GM21737 (cell line): ENCODE measurements around the gene RBM43.
"Not testable (repeated sequence)": the region's sequence is repeated elsewhere in the genome, so short reads cannot be mapped to it uniquely, and the experiment has no call there.

ENCODE experiments used
- ATAC-seq: cut with Tn5 transposase; IDR thresholded peaks from one replicate; pipeline ENCODE4 v1.9.1; 2021; ENCODE audit warnings: mild to moderate bottlenecking, moderate library complexity; ENCODE audit not compliant: unreplicated experiment

The RBM43 gene

DNA sequence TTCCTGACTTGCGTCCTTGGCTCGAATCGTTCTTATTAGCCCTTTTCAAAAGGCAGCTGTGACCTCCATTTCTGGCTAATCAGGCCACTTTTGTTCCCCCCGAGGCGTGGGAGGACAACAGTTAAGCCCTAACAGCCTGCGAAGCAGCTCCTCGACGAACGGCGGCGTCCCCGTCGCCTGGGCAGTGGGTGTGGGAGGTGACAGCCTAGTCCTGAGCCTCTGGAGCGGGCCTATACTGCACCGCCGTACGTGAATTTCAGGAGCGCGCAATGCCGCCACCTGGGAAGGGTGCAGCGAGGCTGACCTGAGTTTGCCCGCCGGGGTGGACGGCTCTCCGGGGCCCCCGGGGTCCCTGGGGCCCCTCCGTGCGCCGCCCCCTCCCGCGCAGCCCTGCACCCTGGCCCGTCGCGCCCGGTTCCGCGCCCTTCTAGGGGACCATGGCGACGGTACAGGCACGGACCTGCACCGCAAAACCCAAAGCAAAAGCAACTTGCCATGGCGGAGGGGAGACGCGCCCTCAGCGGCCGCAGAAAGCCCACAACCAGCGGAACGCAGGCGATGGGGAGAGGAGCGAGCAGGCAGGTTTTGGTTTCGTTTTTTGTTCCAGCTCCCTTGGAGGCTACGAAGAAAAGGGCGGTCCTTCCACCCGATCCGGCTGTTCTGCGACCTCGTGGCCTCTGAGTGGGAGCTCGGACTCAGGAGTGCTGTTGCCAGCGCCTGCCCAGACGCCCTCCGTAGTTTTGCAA lies at the start of gene RBM43:
TSS of gene RBM43 (minus strand) at position 633 of the 746 bp plus-strand sequence. CDS start at position 497, 136 bp downstream.
- peak; percentile 96 for ATAC-seq

DNA sequence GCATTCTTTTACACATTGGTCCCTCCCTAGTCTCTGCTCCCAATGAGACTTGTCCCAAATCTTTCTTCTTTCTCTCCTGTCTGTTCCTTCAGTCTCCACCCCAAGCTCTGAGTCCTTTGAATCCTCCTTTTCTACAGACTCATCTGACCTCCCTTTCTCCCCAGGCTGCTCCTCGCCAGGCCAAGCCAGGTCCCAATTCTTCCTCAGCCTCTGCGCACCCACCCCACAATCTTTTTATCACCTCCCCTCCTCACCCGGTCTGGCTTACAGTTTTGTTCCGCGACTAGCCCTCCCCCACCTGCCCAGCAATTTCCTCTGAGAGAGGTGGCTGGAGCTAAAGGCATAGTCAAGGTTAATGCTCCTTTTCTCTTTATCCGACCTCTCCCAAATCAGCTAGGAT lies 48.6 kb upstream of the RBM43 start:
- ATAC-seq, result not testable (repeated sequence)

DNA sequence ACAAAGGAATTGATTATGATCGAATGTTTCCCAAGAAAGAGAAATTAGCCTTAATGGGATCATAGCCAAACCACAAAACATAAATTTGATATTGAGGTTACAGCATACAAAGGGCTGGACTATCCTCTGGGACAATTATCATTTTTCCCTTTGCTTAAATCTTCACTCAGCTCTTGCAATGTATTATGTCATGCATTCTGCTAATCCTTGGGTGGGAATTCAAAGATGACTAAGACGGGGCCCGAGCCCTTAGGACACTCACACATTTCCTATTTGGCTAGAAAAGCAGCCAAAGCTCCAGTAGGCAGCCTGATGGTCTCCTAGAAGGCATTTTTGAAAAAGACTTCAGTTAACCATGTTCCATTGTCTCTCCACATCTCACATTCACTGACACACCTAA lies 45.0 kb upstream of the RBM43 start:
- no peak for ATAC-seq

DNA sequence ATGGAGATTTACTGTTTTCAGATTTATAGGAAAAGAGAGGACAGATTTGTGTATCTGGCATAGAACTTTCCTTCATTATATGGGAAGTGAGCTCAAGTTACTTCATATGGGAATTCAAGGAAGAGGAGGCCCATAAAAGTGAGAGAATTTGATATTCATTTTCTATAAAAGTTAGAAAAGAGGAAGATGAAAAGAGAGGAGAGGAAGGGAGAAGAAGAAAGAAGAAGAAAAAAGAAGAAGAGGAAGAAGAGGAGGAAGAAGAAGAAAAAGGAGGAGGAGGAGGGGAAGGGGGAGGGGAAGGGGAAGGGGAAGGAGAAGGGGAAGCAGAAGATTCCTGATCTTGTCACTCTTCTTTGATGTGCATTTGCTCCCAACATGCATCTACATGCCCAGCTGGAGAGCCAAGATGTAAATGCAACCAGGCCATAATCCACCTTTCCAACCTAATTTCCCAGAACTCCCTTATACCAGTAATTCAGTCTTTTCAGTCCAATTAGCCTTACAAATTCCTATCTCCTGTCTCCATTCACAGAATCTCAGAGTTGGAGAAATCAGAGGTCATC lies 43.5 kb upstream of the RBM43 start:
- ATAC-seq, result no peak

DNA sequence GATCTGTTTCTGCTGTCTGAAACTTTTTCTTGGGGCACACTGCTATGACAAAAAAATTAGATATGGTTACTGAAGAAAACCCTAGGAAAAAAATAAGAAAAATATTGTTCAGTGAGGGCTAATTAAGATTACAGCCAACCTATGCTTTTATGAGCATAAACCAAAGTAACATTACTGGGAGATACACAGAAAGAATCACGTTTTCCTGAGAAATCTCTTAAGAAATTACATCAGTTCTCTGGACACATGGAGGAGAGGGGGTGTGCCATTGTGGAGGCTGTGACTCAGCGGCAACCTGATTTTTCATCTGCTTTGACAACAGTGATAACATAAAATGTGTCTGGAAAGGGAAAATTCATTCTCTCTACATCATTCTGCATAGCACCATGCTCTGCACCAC lies 41.2 kb upstream of the RBM43 start:
- no peak for ATAC-seq

DNA sequence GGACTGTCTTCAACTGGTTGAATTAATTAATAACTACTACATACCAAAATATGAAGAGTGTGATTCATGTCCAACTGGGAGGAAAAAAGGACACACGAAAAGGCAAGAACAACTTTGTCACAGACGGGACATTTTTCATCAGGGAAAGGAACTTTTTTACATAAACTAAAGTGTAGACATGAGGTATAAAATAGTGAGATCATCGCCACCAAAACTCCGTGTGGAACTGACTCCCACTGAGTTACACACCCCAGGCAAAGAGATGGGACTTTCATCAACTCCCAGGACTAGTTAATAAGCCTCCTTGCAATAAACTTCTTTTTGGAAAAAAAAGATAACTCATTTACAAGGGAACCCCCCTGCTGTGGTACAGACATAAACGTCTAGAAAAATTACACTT lies 40.7 kb upstream of the RBM43 start:
- no peak for ATAC-seq

DNA sequence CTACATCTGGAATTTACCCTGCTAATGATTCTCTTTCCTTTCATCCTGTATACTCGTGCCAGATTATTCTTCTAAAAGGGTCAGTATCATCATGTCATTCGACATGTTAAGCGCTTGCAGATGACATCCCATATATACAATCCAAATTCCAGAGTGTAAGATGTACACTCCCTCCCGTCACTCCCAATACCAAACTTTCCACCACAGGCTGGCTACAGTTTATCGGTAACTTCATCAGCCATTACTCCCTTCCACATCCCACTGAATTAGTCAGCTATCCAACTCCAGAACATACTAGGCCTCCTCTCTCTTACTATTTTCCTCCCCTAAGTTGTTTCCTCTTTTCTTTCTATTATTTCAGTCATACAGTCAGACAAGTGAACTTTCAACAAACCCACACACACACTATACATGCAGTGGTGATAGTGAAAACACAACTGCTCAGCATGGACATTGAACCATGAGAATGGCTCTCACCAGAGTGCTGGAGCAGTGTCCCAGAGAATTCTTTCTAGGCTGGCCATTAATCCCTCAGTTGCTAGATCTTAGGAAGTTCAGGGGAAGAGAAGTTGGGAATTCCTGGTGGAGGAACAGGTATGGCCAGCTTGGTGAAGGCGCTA lies 38.4 kb upstream of the RBM43 start:
- ATAC-seq, result no peak

DNA sequence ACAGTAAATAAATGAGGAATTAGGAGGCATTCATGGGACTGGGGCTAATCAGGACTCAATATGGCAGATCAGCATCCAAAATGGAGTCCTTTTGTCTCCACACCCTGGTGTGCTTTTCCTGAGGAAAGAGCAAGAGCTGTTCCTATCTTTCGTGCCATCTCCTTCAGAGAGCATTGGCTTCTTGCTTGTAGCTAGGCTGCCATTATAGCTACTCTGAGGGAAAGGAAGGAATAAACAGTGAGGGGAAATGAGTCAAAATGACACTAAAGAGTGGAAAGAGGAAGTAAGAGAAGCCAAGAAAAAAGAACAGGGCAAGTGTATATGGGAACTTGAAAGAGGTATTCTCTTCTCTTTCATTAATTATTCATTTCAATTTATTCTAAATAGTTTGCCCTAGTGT lies 36.2 kb upstream of the RBM43 start:
- ATAC-seq, result peak; percentile 93

DNA sequence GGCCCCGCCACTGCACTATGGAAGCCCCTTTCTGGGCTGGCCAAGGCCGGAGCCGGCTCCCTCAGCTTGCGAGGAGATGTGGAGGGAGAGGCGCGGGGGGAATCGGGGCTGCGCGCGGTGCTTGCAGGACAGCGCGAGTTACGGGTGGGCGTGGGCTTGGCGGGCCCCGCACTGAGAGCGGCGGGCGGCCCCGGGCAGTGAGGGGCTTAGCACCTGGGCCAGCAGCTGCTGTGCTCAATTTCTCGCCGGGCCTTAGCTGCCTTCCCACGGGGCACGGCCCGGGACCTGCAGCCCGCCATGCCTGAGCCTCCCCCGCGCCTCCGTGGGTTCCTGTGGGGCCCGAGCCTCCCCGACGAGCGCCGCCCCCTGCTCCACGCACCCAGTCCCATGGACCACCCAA lies 34.3 kb upstream of the RBM43 start:
- not testable (repeated sequence) for ATAC-seq

DNA sequence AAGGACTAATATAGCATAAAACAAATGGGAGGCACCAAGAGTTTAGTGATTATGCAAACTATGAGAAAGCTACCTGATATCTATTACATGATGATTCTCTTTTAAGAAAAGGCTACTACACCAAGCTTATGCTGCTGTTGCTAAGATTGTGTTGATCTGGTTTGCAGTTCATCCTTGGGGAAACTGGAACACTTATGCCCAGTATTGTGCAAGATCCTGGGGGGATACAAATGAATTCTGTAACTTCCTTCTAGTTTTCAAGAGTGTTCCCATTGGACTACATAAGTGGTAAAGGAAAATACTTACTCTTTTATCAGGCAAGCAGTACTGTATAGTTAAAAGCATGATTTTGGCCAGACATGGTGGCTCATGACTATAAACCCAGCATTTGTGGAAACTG lies 30.9 kb upstream of the RBM43 start:
- ATAC-seq, result no peak

DNA sequence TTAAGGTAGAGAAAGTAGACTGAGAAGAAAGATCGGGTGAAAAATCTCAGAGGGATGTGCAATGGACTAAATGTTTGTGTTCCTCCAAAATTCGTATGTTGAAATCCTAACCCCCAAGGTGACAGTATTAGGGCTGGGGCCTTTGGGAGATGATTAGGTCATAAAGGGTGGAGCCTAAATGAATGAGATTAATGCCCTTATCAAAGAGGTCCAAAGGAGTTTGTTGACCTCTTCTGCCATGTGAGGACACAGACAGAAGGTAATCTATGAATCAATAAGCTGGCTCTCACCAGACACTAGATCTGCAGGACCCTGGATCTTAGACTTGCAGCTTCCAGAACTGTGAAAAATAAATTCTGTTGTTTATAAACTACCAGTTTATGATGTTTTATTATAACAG lies 30.5 kb upstream of the RBM43 start:
- no peak for ATAC-seq

DNA sequence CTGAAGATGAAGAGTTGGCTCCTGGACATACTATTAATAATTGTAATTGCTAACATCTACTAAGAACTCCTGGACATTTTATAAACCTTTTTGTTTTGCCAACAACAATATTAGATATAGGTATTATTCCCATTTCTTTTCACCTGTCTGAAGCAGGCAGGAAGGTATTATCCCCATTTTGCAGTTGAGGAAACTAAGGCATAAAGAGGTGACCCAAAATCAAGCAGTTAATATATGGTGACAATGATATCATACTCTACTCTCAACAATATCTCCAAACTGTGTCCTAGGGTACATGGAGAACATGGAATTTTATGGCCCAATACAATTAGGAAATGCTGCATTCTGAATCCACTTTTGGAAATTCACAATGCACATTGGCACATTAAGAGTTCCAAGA lies 29.6 kb upstream of the RBM43 start:
- no peak for ATAC-seq

DNA sequence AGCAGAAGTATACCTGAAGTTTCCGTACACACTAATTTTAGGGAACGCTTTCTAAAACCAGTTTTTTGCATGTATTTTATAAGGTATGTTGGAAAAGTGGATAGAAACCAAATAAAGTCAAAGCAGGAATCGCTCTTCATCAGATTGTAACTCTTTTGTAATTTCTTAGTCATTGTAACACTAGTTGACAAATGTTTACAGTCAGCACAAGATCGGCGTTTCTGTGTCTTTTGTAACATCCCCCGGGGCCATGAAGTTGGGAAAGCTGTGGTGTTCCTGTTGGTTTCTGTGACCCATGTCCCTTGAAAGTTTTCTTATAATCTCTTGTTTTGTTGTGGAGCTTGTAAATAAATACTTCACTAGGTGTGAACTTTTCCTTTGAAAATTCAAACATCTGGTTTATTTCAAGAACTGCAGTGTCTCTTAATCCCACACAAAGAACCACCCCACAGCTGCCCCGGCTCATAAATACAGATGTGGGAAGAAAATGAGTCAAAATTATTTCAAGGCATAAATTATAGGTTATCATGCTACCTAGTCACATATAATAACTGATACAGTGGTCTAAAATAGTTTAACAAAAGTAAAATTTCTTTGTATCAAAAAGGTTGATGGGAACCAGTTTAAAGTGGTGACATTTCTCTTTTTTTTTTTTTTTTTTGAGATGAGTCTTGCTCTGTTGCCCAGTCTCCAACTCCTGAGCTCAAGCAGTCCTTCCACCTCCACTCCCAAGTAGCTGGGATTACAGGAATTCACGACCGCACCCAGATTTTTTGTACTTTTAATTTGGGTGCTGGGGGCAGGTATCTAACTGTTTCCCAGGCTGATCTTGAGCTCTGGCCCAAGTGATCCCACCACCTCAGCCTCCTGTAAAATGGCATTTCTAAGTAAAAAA lies 28.6 kb upstream of the RBM43 start:
- peak; percentile 23 for ATAC-seq

DNA sequence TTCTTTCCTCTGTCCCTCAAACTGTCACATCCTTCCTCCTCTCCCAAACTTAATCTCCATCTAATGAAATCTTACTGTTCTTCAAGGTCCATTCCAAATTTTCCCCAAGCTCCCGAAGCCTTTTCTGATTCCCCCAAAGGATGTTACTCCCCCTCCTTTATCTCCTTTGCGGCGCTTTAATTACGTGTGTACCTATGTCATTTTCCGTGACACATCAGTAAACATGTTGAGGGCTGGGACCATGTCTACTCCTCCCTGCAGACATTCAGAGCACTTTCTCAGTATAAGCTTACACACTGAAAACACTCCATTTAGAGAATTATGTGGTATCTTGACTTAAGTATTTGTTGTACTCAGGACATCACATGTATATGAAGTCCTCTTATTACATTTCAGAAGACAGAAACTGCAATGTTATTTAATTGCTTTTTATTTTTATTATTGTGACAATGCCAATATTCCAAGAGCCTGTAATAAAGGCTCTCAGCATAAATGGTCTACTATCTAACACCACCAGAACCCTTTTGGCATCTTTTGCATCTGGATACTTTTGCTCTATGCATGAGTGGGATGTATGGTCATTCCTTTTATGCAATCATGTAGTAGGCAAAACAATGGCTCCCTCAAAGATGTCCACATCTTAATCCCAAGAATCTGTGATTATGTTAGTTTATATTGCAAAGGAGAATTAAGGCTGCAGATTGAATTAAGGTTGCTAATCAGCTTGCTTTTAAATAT lies 26.0 kb upstream of the RBM43 start:
- ATAC-seq, result no peak

DNA sequence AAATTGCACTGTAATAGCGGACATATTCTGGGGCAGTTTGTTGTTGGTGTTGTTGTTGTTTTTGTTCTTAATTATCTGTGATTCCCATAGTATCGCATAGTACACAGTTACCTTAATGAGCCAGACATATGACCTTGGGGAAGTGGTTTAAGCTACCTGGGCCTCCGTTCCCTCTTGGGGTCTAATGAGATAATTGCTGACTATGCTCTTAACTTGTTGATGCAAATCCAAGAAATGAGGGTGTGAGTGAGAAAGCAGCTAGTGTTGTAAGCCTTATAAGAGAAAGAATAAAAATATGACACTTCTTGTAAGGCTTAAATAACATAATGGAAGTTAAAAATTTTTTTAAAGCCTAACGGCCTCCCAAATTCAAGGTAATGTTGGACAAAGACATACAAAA lies 20.7 kb upstream of the RBM43 start:
- no peak for ATAC-seq

DNA sequence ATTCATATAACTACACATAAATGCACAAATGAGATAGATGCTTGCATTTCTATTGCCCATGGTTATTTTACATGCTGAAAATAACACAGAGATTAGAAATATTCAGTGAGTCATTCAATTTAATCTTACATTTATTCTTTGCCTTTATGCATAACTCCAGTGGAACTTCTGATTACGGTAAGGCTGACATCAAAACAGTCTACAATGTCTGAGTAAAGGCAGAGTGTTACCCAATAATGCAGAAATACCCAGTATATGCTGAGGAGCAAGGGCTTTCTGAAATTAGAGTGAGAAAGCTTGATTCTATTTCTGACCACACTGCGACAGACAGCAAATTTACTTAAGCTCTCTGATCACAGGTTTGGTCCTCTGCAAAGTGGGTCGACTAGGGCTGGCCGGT lies 18.6 kb upstream of the RBM43 start:
- ATAC-seq, result no peak

DNA sequence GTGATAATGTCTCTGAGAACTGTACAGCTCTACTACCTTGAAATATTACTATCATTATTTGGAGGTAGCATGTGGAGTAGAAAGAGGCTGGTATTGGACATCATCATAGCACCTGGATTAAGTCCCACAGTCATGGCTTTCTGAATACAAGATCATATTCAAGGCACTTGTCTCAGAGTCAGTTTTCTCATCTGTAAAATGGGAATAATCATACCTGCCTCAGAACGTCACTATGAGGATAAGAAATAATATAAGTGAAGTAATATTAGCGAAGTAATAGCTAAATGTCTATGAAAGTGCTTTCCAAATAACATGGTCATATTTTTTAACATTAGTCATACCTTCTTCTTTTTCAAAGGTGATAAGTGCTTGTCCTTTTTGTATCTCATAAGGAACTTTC lies 16.8 kb upstream of the RBM43 start:
- ATAC-seq, result no peak

DNA sequence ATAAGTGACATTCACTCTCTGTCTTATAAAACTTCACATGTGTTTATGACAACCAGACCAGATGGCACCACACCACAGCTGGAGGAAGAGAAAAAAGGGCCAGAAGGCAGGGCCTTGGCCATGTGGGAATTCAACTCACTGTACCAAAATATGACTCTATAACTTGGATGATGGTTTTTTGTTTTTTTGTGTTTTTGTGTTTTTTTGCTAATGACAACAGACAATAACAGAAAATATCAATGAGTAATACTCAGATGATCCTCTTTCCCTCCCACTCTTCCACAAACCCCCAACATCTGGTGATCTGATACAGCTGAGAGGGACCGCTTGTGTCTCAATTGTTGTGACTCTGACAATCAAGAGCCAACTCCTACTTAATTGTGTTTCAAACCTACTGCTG lies 15.4 kb upstream of the RBM43 start:
- ATAC-seq, result no peak

DNA sequence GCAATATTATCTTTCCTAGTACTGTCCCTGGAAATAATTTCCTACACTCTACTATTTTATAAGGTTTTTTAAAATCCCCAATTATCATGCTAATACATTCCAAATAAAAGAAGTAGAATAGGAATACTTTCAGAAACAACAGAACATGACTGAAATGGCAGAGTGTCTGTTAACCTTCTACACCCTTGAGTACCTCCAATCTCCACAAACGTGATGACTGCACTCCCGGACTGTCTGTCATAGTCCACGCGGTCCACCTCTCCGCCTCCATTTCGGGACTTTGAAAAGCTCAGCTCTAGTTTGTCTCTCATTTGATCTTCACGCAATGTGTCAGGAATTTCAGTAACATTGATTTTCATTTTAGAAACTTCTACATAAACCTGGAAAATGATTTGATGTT lies 13.6 kb upstream of the RBM43 start:
- no peak for ATAC-seq

DNA sequence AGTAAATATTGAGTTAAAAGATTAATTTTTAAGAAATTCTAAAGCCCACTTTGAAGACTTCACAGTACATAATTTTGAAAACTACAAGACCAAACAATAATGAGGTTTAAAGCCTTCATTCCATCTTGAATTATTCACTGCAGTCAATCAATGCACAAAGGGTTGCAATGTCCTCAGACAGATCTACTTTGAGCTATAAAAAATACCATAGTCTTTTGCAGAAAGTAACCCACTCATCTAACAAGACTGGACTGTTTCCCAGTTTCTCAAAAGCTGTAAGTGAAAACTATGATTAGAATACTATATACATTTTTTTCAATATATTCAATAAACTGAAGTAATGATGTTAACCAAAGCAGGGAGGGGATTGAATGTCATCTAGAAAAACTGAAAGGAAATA lies 10.2 kb upstream of the RBM43 start:
- ATAC-seq, result no peak
